PC-9 (cell line): ENCODE results near the gene AADACL2. TPM values are rescaled to one million over a fixed set of nuclear protein-coding genes. Genes with fewer than 3 reads are reported as not detected.
A peak's percentile ranks its signal among the peaks of the same experiment; 100 is the strongest.

Experiments
- BruUV-seq: library from RNA; stranded (reverse); fragments of 400-500 nt; replicated peaks from 2 replicates; lab custom pipeline; 2021; lab: Mats Ljungman, UMichigan
- CTCF ChIA-PET: fragments of 300-600 bp; sonication (Branson Sonifier 250); formaldehyde crosslinking; loops from one replicate; lab custom pipeline; 2022; ENCODE audit warnings: antibody characterized with exemption; lab: Charles Lee
- POLR2A ChIA-PET: fragments of 300-600 bp; sonication (Branson Sonifier 250); formaldehyde crosslinking; loops from one replicate; lab custom pipeline; 2022; ENCODE audit warnings: antibody characterized with exemption; ENCODE audit not compliant: unreplicated experiment; lab: Charles Lee
- DNase-seq, 2 experiments: peaks; one replicate each; pipeline versions ENCODE4 v3.0.0 to v3.0.0-alpha.2; 2015 to 2022; ENCODE audit warnings: mixed read lengths in 1 of 2
- H2AFZ ChIP-seq: fragments of 200-600 bp; sonication (generic); 2 replicates; pipeline ENCODE4 v1.8.1; 2017; ENCODE audit warnings: antibody characterized with exemption
- H3F3A ChIP-seq: fragments of 200-600 bp; sonication (generic); 2 replicates; pipeline ENCODE4 v1.8.1; 2017; ENCODE audit warnings: antibody characterized with exemption, mild to moderate bottlenecking, low read depth; ENCODE audit not compliant: insufficient read depth
- H3K27ac ChIP-seq: fragments of 200-600 bp; sonication (generic); 2 replicates; pipeline ENCODE4 v1.6.1; 2016; ENCODE audit warnings: mixed run types
- H3K27me3 ChIP-seq: fragments of 200-600 bp; sonication (generic); 2 replicates; pipeline ENCODE4 v1.6.1; 2016; ENCODE audit warnings: low read depth, mixed run types; ENCODE audit not compliant: insufficient read depth
- H3K36me3 ChIP-seq: fragments of 200-600 bp; sonication (generic); 2 replicates; pipeline ENCODE4 v1.6.1; 2016; ENCODE audit warnings: low read depth, mixed run types
- H3K4me1 ChIP-seq: fragments of 200-600 bp; sonication (generic); replicated peaks from 2 replicates; pipeline ENCODE4 v1.6.1; 2016; ENCODE audit warnings: mixed run types; ENCODE audit not compliant: insufficient read depth
- H3K4me2 ChIP-seq: fragments of 200-600 bp; sonication (generic); 2 replicates; pipeline ENCODE4 v1.6.1; 2017; ENCODE audit warnings: mixed run types
- H3K4me3 ChIP-seq: fragments of 200-600 bp; sonication (generic); 2 replicates; pipeline ENCODE4 v1.6.1; 2016; ENCODE audit warnings: mixed run types
- H3K79me2 ChIP-seq: fragments of 200-600 bp; sonication (generic); 2 replicates; pipeline ENCODE4 v1.6.1; 2017; ENCODE audit warnings: low read depth, mixed run types
- H3K9me2 ChIP-seq: fragments of 200-600 bp; sonication (generic); 2 replicates; pipeline ENCODE4 v1.8.1; 2017; ENCODE audit warnings: mild to moderate bottlenecking; ENCODE audit not compliant: insufficient read depth
- H3K9me3 ChIP-seq: fragments of 200-600 bp; sonication (generic); 2 replicates; pipeline ENCODE4 v1.8.1; 2016; ENCODE audit warnings: low read depth; ENCODE audit not compliant: insufficient read depth
- H4K20me1 ChIP-seq: fragments of 200-600 bp; sonication (generic); 2 replicates; pipeline ENCODE4 v1.8.1; 2017; ENCODE audit not compliant: insufficient read depth
- CTCF ChIP-seq: fragments of 200-600 bp; sonication (generic); conservative IDR thresholded peaks from 2 replicates; pipeline ENCODE4 v1.6.1; 2017; ENCODE audit warnings: mixed run types, antibody characterized with exemption, mild to moderate bottlenecking, moderate library complexity
- EZH2 ChIP-seq: fragments of 200-600 bp; sonication (generic); IDR thresholded peaks from 2 replicates; pipeline ENCODE4 v1.8.0; 2017; ENCODE audit warnings: antibody characterized with exemption, low read depth
- intact Hi-C: fragments of 100-400 bp; cut with micrococcal nuclease; formaldehyde crosslinking; loops from one replicate; pipeline ENCODE4 v1.10.0; 2022; ENCODE audit not compliant: unreplicated experiment
- total RNA-seq: library from RNA; stranded (reverse); gene quantifications from 2 replicates; pipeline ENCODE4 v1.2.3, GENCODE V29; 2021

The AADACL2 gene
- total RNA-seq, 1 experiment from 2014 or later = not detected

DNA sequence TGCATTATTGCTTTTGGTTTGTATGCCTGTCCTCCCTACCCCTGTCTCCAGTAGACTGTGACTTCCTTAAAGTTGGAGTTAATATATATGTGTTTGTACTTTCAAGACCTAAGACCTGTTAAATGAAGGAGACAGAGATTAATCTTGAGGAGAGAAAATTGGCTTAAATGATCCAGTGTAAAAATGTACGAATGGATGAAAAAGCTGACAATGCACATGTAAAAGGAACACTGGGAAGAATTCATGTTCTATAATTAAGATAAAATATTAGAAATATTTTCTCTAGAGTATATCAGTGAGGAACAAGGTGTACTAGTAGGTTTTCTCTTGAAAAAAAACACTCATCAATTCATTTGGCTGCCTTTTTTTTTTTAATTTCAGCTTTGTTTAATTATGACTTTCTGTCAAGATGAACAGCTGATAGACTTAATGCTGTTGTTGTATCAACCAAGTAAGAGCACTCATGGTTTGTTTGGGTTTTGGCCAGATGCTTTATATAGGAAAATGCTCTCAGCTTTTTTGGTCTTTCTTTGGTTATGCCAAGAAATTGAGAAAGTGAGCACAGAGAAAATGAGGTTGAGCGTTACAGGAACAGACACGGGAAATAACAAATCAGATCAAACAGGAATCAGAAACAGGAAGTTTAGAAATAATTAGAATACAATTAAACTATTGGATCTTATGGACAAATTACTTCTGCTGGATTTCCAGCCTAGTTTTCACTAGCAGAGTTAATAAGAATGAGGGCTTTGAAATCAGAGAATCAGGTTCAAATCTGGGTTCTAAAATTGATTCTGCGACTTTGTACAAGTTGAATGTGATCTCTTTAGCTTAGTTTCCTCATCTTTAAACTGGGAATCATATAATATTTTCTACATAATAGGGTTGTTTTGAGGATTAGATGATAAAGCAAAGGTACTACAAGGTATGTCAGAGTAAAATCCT lies 41.9 kb downstream of the AADACL2 start:
- no peak overlapping the region for H3K4me3 ChIP-seq
- intact Hi-C loops = no loop called here
- no peaks in the 10 kb centered on the region for H3K9me2 ChIP-seq
- H3K9me3 ChIP-seq = no peaks in the 10 kb centered on the region; the same call in 1 of the 2 replicates
- H3K4me1 ChIP-seq = peaks cover 1% of the 10 kb centered on the region; the same call in 1 of the 2 replicates
- H2AFZ ChIP-seq = 0 out of 2 replicates have a peak overlapping the region, but pooled peaks have one; percentile 50
- no peak for DNase-seq
- no peaks in the 10 kb centered on the region for H4K20me1 ChIP-seq
- no TSS peak for BruUV-seq
- no peaks in the 10 kb centered on the region for H3K27me3 ChIP-seq
- no peak overlapping the region for H3K4me2 ChIP-seq
- H3K36me3 ChIP-seq = no peaks in the 10 kb centered on the region
- H3F3A ChIP-seq = no peaks in the 10 kb centered on the region
- POLR2A ChIA-PET = interaction anchor here (0.6 kb wide), 1 partner anchor 58 kb away, joined by 4 read pairs; no protein-coding TSS in a partner anchor
- H3K79me2 ChIP-seq = no peaks in the 10 kb centered on the region
- H3K27ac ChIP-seq = no peak overlapping the region
- no peak for TF ChIP-seq CTCF
- TF ChIP-seq EZH2 = no peak
- CTCF ChIA-PET = no interaction called here

GRCh38 chr3:151776259-151776740 lies 42.6 kb downstream of the AADACL2 start:
- POLR2A ChIA-PET = no interaction called here
- CTCF ChIA-PET = no interaction called here
- intact Hi-C loops = no loop called here

DNA sequence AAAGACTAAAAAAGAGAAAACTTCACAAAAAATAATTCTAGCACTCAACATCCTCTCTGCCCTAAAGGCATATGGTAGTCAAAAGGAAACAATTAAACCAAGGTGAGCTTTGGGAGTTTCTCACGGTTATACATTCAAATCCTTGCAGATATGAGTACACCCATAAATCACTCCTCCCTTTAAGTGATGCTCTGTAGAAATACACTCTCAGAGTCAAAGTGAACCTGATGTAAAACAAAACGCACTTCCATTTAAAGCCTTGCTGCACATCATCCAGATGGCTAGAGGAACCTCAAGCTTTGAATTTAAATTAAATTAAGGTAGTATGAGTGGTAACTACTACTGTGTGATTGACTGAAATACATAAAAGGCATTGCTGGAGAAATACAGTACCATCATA lies 44.2 kb downstream of the AADACL2 start:
- H3K4me2 ChIP-seq = no peak overlapping the region
- no peaks in the 10 kb centered on the region for H3K9me3 ChIP-seq
- CTCF ChIA-PET = no interaction called here
- intact Hi-C loops = no loop called here
- H3K9me2 ChIP-seq = no peaks in the 10 kb centered on the region
- BruUV-seq = no TSS peak
- H4K20me1 ChIP-seq = no peaks in the 10 kb centered on the region
- H3K4me1 ChIP-seq = no peaks in the 10 kb centered on the region
- H2AFZ ChIP-seq = no peak overlapping the region
- TF ChIP-seq CTCF (no peak), EZH2 (no peak)
- no peak for DNase-seq
- POLR2A ChIA-PET = interaction anchor here (0.6 kb wide), 1 partner anchor 7 kb away, joined by 3 read pairs; no protein-coding TSS in a partner anchor
- no peaks in the 10 kb centered on the region for H3F3A ChIP-seq
- H3K36me3 ChIP-seq = no peaks in the 10 kb centered on the region
- H3K4me3 ChIP-seq = no peak overlapping the region
- no peaks in the 10 kb centered on the region for H3K27me3 ChIP-seq
- no peak overlapping the region for H3K27ac ChIP-seq
- H3K79me2 ChIP-seq = no peaks in the 10 kb centered on the region

More at GRCh38 chr3:151776259-151776740, 42.6 kb downstream of the AADACL2 start:
- no peaks in the 10 kb centered on the region for H3K36me3 ChIP-seq
- no peak overlapping the region for H3K27ac ChIP-seq
- DNase-seq = no peak
- no peaks in the 10 kb centered on the region for H4K20me1 ChIP-seq
- no peaks in the 10 kb centered on the region for H3K9me2 ChIP-seq
- H3K9me3 ChIP-seq = no peaks in the 10 kb centered on the region
- H3K4me2 ChIP-seq = no peak overlapping the region
- no peak overlapping the region for H3K4me3 ChIP-seq
- H2AFZ ChIP-seq = 0 out of 2 replicates have a peak overlapping the region, but pooled peaks have one; percentile 50
- no peaks in the 10 kb centered on the region for H3K27me3 ChIP-seq
- no peaks in the 10 kb centered on the region for H3K79me2 ChIP-seq
- no peak for TF ChIP-seq EZH2
- BruUV-seq = no TSS peak
- H3K4me1 ChIP-seq = no peaks in the 10 kb centered on the region
- H3F3A ChIP-seq = no peaks in the 10 kb centered on the region
